ENCODE data around the gene ATP10A. TPM values are rescaled to one million over a fixed set of nuclear protein-coding genes. Genes with fewer than 3 reads are reported as not detected.

Gene ATP10A
- total and polyA plus RNA-seq, 2 of the 8 experiments (the other 6 are each of a cell fraction or from before 2014, with no cell fraction given), result 2.0 to 2.8 TPM

DNA sequence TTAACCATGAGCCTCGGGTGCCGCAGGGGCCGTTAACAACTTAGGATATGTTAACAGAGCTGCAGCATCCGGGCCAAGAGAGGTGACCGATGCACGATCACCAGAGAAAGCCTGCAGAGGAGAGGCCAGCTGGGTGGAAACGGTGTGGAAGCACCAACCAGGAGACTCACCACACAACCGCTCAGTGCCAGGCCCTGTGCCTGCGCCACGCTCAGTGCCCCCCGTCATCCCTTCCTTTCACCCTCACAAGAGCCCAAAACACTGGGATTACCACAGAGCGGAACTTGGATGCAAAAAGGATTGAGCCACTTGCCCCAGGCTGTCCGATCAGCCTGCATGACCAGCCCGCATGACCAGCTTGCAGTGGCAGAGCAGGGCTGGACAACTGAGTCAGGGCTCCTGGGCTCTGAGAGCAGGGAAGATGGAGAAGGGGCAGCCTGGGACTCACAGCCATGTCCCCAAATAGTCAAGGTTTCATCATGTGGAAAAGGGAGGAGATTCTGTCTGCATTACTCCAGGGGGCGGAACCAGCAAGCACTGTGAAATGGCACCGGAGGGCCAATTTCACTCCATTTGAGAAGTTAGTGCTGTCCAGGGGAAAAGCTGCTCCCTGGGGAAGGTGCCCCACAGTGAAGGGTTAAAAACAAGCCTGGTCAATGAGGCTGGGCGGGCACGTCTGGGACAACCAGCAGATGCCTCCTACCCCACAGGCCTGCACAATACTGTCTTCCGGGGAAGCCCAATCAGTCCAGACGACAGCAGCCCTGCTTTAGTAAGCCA lies 156.8 kb downstream of the ATP10A start:
- no peak overlapping the region for H2AFZ ChIP-seq (ENCODE audit: low read length)
- CTCF ChIA-PET (ENCODE audit: partially characterized antibody), result interaction anchor here (2.6 kb wide), 1 partner anchor 12 kb away, joined by 8 read pairs; no protein-coding TSS in a partner anchor
- 89% methylated on average over 18 of the region's 20 CpGs; no CpG with 5 or more reads in 1 of the 2 experiments for WGBS, 2 experiments (ENCODE audit: extremely low coverage in 1 of 2, insufficient coverage in 1 of 2, insufficient read length in 1 of 2, insufficient replicate concordance in 2 of 2, low coverage in 1 of 2, low lambda C conversion rate in 2 of 2, missing lambda C conversion rate in 1 of 2)
- no peak for TF ChIP-seq EGR1 (IDR thresholded peaks at IDR 0.05; ENCODE audit: borderline replicate concordance, low read depth, low read length)
- no peak for TF ChIP-seq SIX5 (IDR thresholded peaks at IDR 0.05; ENCODE audit: low read depth, low read length)
- TF ChIP-seq TEAD4 (IDR thresholded peaks at IDR 0.05; ENCODE audit: low read depth, low read length), result no peak
- no peak for TF ChIP-seq EP300 (IDR thresholded peaks at IDR 0.05; ENCODE audit: borderline replicate concordance in 1 of 2, low read depth in 2 of 2, low read length in 2 of 2)
- TF ChIP-seq, protein P1, sequence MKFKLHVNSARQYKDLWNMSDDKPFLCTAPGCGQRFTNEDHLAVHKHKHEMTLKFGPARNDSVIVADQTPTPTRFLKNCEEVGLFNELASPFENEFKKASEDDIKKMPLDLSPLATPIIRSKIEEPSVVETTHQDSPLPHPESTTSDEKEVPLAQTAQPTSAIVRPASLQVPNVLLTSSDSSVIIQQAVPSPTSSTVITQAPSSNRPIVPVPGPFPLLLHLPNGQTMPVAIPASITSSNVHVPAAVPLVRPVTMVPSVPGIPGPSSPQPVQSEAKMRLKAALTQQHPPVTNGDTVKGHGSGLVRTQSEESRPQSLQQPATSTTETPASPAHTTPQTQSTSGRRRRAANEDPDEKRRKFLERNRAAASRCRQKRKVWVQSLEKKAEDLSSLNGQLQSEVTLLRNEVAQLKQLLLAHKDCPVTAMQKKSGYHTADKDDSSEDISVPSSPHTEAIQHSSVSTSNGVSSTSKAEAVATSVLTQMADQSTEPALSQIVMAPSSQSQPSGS (IDR thresholded peaks at IDR 0.05; ENCODE audit: low read length), result no peak
- no peak for TF ChIP-seq CBX5 (IDR thresholded peaks at IDR 0.05; ENCODE audit: low read depth, low read length)
- TF ChIP-seq, protein P2, sequence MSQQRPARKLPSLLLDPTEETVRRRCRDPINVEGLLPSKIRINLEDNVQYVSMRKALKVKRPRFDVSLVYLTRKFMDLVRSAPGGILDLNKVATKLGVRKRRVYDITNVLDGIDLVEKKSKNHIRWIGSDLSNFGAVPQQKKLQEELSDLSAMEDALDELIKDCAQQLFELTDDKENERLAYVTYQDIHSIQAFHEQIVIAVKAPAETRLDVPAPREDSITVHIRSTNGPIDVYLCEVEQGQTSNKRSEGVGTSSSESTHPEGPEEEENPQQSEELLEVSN (IDR thresholded peaks at IDR 0.05), result no peak
- TF ChIP-seq RXRA (IDR thresholded peaks at IDR 0.05; ENCODE audit: insufficient read depth, low read depth, low read length), result no peak
- no peak for TF ChIP-seq SP2 (IDR thresholded peaks at IDR 0.05; ENCODE audit: low read length)
- TF ChIP-seq RAD21 (IDR thresholded peaks at IDR 0.05 in 1 of 2, conservative IDR thresholded peaks at IDR 0.05 in 1 of 2; ENCODE audit: low read depth in 2 of 2, low read length in 2 of 2), result no peak

More for the DNA sequence above, 156.8 kb downstream of the ATP10A start:
- no peak overlapping the region for H3K4me2 ChIP-seq (ENCODE audit: insufficient read depth in 1 of 2, low read depth in 2 of 2, low read length in 2 of 2)
- H4K20me1 ChIP-seq (replicated peaks in 1 of 2; ENCODE audit: control insufficient read depth in 1 of 2, insufficient read depth in 2 of 2, low read length in 2 of 2), result no peaks in the 10 kb centered on the region
- no peaks in the 10 kb centered on the region for H3K79me2 ChIP-seq (ENCODE audit: control insufficient read depth in 1 of 2, insufficient read depth in 2 of 2, low read length in 2 of 2)
- H3K14ac ChIP-seq (ENCODE audit: insufficient read length), result no peak overlapping the region
- no peak overlapping the region for H3K4ac ChIP-seq (replicated peaks; ENCODE audit: insufficient read length, low read depth, low read length)
- no peak overlapping the region for H2BK20ac ChIP-seq (ENCODE audit: low read length)
- no peaks in the 10 kb centered on the region for H3K27me3 ChIP-seq (replicated peaks in 1 of 4; ENCODE audit: control insufficient read depth in 3 of 4, extremely low read depth in 1 of 4, insufficient read depth in 3 of 4, low read length in 3 of 4)
- H3K36me3 ChIP-seq (ENCODE audit: control insufficient read depth in 2 of 4, insufficient read depth in 4 of 4, low read length in 3 of 4), result no peaks in the 10 kb centered on the region
- no peaks in the 10 kb centered on the region for H3K9me3 ChIP-seq (ENCODE audit: insufficient read depth in 2 of 2, low read depth in 1 of 2, low read length in 1 of 2)
- no peak overlapping the region for H3K4me3 ChIP-seq (ENCODE audit: extremely low read depth in 1 of 4, insufficient read depth in 2 of 4, low read depth in 3 of 4, low read length in 4 of 4)
- no peak overlapping the region for H3K27ac ChIP-seq (ENCODE audit: low read depth, low read length)
- H3K18ac ChIP-seq (ENCODE audit: extremely low read depth, low read length), result no peak overlapping the region
- no peak overlapping the region; the same call in 1 of the 2 replicates for H4K8ac ChIP-seq (ENCODE audit: extremely low read depth, insufficient read depth, low read length)
- no peak overlapping the region for H2BK12ac ChIP-seq (ENCODE audit: low read depth, low read length)
- POLR2A ChIA-PET (ENCODE audit: partially characterized antibody), result no interaction called here
- no peaks in the 10 kb centered on the region for H3K23me2 ChIP-seq (ENCODE audit: low read depth, low read length)
- H2BK120ac ChIP-seq (replicated peaks; ENCODE audit: low read depth, low read length), result no peak overlapping the region
- no peak overlapping the region for H2AK5ac ChIP-seq (ENCODE audit: low read depth, low read length)
- H3K23ac ChIP-seq (ENCODE audit: insufficient read length), result no peak overlapping the region
- no peaks in the 10 kb centered on the region for H3K79me1 ChIP-seq (ENCODE audit: low read depth, low read length)
- H3K4me1 ChIP-seq (replicated peaks in 1 of 4; ENCODE audit: control insufficient read depth in 3 of 4, insufficient read depth in 4 of 4, low read length in 3 of 4), result peaks cover 0 to 2% (median 0%) of the 10 kb centered on the region in 4 experiments; a peak in 1 of 7 replicates
- no peak overlapping the region for H3K56ac ChIP-seq (replicated peaks; ENCODE audit: insufficient read length, low read depth, low read length)
- no peak overlapping the region for H4K91ac ChIP-seq (replicated peaks; ENCODE audit: insufficient read length, low read length)
- no peak overlapping the region for H2BK15ac ChIP-seq (ENCODE audit: low read length)
- no peak for DNase-seq (ENCODE audit: low read depth in 1 of 2, low spot score in 2 of 2)
- H2BK5ac ChIP-seq (ENCODE audit: low read depth, low read length), result no peak overlapping the region
- FAIRE-seq, result no peak
- no peak overlapping the region for H3K9ac ChIP-seq (replicated peaks in 1 of 4; ENCODE audit: extremely low read depth in 1 of 4, low read depth in 3 of 4, low read length in 3 of 4)
- H4K5ac ChIP-seq (ENCODE audit: insufficient read length, low read depth, low read length), result no peak overlapping the region

Measured in H1 (cell line).